ENCODE data around the gene POMT1.
A peak's percentile ranks its signal among the peaks of the same experiment; 100 is the strongest.

The POMT1 gene

GRCh38 chr9:131484560-131485185 is 18.0 kb upstream of the POMT1 start:
- no peak overlapping the region for H3K27ac Mint-ChIP-seq
- no peaks in the 10 kb centered on the region for H3K27me3 Mint-ChIP-seq
- no peaks in the 10 kb centered on the region for H3K9me3 Mint-ChIP-seq
- peaks cover 6% of the 10 kb centered on the region for H3K4me1 Mint-ChIP-seq
- H3K36me3 Mint-ChIP-seq = peaks cover 7% of the 10 kb centered on the region
- H3K4me3 Mint-ChIP-seq = no peak overlapping the region

GRCh38 chr9:131485206-131485605 is 17.5 kb upstream of the POMT1 start:
- H3K36me3 Mint-ChIP-seq = peaks cover 12% of the 10 kb centered on the region
- H3K4me1 Mint-ChIP-seq = peaks cover 9% of the 10 kb centered on the region
- H3K4me3 Mint-ChIP-seq = no peak overlapping the region

GRCh38 chr9:131485728-131486422 is 16.8 kb upstream of the POMT1 start:
- H3K27ac Mint-ChIP-seq = peak overlapping the region; percentile 51
- H3K9me3 Mint-ChIP-seq = no peaks in the 10 kb centered on the region
- H3K4me1 Mint-ChIP-seq = peaks cover 9% of the 10 kb centered on the region
- H3K4me3 Mint-ChIP-seq = no peak overlapping the region
- H3K36me3 Mint-ChIP-seq = peaks cover 12% of the 10 kb centered on the region
- H3K27me3 Mint-ChIP-seq = no peaks in the 10 kb centered on the region

More at GRCh38 chr9:131485206-131485605, 17.5 kb upstream of the POMT1 start:
- Mint-ChIP-seq H3K27ac (no peak overlapping the region), H3K9me3 (no peaks in the 10 kb centered on the region), H3K27me3 (no peaks in the 10 kb centered on the region)

- Mint-ChIP-seq H3K4me1 (peaks cover 9% of the 10 kb centered on the region), H3K36me3 (peaks cover 16% of the 10 kb centered on the region), H3K9me3 (no peaks in the 10 kb centered on the region), H3K4me3 (no peak overlapping the region), H3K27me3 (no peaks in the 10 kb centered on the region), H3K27ac (no peak overlapping the region)
These were observed 15.7 kb upstream of the POMT1 start for GRCh38 chr9:131487001-131487400.

GRCh38 chr9:131487621-131488031 is 15.1 kb upstream of the POMT1 start:
- Mint-ChIP-seq H3K27ac (peak overlapping the region; percentile 59), H3K4me1 (peaks cover 9% of the 10 kb centered on the region), H3K27me3 (no peaks in the 10 kb centered on the region), H3K4me3 (no peak overlapping the region), H3K36me3 (peaks cover 16% of the 10 kb centered on the region), H3K9me3 (no peaks in the 10 kb centered on the region)

- Mint-ChIP-seq H3K4me1 (peaks cover 9% of the 10 kb centered on the region), H3K27ac (peak overlapping the region; percentile 19), H3K36me3 (peaks cover 23% of the 10 kb centered on the region), H3K27me3 (no peaks in the 10 kb centered on the region), H3K9me3 (no peaks in the 10 kb centered on the region), H3K4me3 (no peak overlapping the region)
These were observed 12.2 kb upstream of the POMT1 start for GRCh38 chr9:131490514-131490913.

GRCh38 chr9:131491001-131491710 is 11.6 kb upstream of the POMT1 start:
- H3K27ac Mint-ChIP-seq = no peak overlapping the region
- no peaks in the 10 kb centered on the region for H3K9me3 Mint-ChIP-seq
- peaks cover 23% of the 10 kb centered on the region for H3K36me3 Mint-ChIP-seq
- H3K4me3 Mint-ChIP-seq = no peak overlapping the region
- H3K27me3 Mint-ChIP-seq = no peaks in the 10 kb centered on the region
- peaks cover 9% of the 10 kb centered on the region for H3K4me1 Mint-ChIP-seq

GRCh38 chr9:131492070-131492469 is 10.6 kb upstream of the POMT1 start:
- Mint-ChIP-seq H3K4me1 (peaks cover 9% of the 10 kb centered on the region), H3K36me3 (peaks cover 23% of the 10 kb centered on the region), H3K4me3 (no peak overlapping the region), H3K9me3 (no peaks in the 10 kb centered on the region), H3K27ac (peak overlapping the region; percentile 59), H3K27me3 (no peaks in the 10 kb centered on the region)

GRCh38 chr9:131494296-131494870 is 8.3 kb upstream of the POMT1 start:
- Mint-ChIP-seq H3K27me3 (no peaks in the 10 kb centered on the region), H3K36me3 (peaks cover 18% of the 10 kb centered on the region), H3K4me3 (no peak overlapping the region), H3K9me3 (no peaks in the 10 kb centered on the region), H3K27ac (no peak overlapping the region), H3K4me1 (peaks cover 21% of the 10 kb centered on the region)

- H3K36me3 Mint-ChIP-seq = peaks cover 11% of the 10 kb centered on the region
These were observed 6.9 kb upstream of the POMT1 start for GRCh38 chr9:131495785-131496184.

GRCh38 chr9:131496844-131497405 is 5.8 kb upstream of the POMT1 start:
- H3K9me3 Mint-ChIP-seq = no peaks in the 10 kb centered on the region
- peak overlapping the region; percentile 82 for H3K27ac Mint-ChIP-seq
- peaks cover 7% of the 10 kb centered on the region for H3K36me3 Mint-ChIP-seq
- H3K4me1 Mint-ChIP-seq = peaks cover 44% of the 10 kb centered on the region
- no peak overlapping the region for H3K4me3 Mint-ChIP-seq
- no peaks in the 10 kb centered on the region for H3K27me3 Mint-ChIP-seq

More at GRCh38 chr9:131495785-131496184, 6.9 kb upstream of the POMT1 start:
- Mint-ChIP-seq H3K27ac (no peak overlapping the region), H3K4me3 (no peak overlapping the region), H3K27me3 (no peaks in the 10 kb centered on the region), H3K4me1 (peaks cover 32% of the 10 kb centered on the region), H3K9me3 (no peaks in the 10 kb centered on the region)

- H3K9me3 Mint-ChIP-seq = no peaks in the 10 kb centered on the region
- H3K27me3 Mint-ChIP-seq = no peaks in the 10 kb centered on the region
- H3K4me1 Mint-ChIP-seq = peaks cover 55% of the 10 kb centered on the region
- H3K27ac Mint-ChIP-seq = peak overlapping the region; percentile 63
- peak overlapping the region; percentile 11 for H3K4me3 Mint-ChIP-seq
- peaks cover 2% of the 10 kb centered on the region for H3K36me3 Mint-ChIP-seq
These were observed 3.4 kb upstream of the POMT1 start for GRCh38 chr9:131499254-131499767.

GRCh38 chr9:131500377-131500776 is 2.3 kb upstream of the POMT1 start:
- H3K27ac Mint-ChIP-seq = peak overlapping the region; percentile 90
- H3K4me1 Mint-ChIP-seq = peaks cover 65% of the 10 kb centered on the region
- H3K9me3 Mint-ChIP-seq = no peaks in the 10 kb centered on the region
- no peaks in the 10 kb centered on the region for H3K27me3 Mint-ChIP-seq
- H3K36me3 Mint-ChIP-seq = peaks cover 2% of the 10 kb centered on the region
- peak overlapping the region; percentile 95 for H3K4me3 Mint-ChIP-seq

GRCh38 chr9:131500939-131501541 is 1.7 kb upstream of the POMT1 start:
- Mint-ChIP-seq H3K4me1 (peaks cover 66% of the 10 kb centered on the region), H3K27ac (peak overlapping the region; percentile 90), H3K27me3 (no peaks in the 10 kb centered on the region), H3K36me3 (peaks cover 2% of the 10 kb centered on the region), H3K9me3 (no peaks in the 10 kb centered on the region), H3K4me3 (peak overlapping the region; percentile 95)
